Suprapubic skin (tissue), 4 donors: ENCODE measurements around the gene CBX4. TPM values are rescaled to one million over a fixed set of nuclear protein-coding genes. Genes with fewer than 3 reads are reported as not detected.
"Not testable (repeated sequence)": the region's sequence is repeated elsewhere in the genome, so short reads cannot be mapped to it uniquely, and the experiment has no call there.

ENCODE experiments used
- DNase-seq, 2 donors: peaks; one replicate each; pipeline ENCODE4 v3.0.0-alpha.2; 2019; ENCODE audit warnings: low spot score in 2 of 2
- H3K27ac ChIP-seq: fragments of 200-600 bp; sonication (generic); one replicate; pipeline ENCODE4 v1.5.1; 2019
- H3K27me3 ChIP-seq: fragments of 200-600 bp; sonication (generic); one replicate; pipeline ENCODE4 v1.5.1; 2019
- H3K36me3 ChIP-seq: fragments of 200-600 bp; sonication (generic); one replicate; pipeline ENCODE4 v1.5.1; 2019
- H3K4me1 ChIP-seq: fragments of 200-600 bp; sonication (generic); one replicate; pipeline ENCODE4 v1.5.1; 2019
- H3K4me3 ChIP-seq: fragments of 200-600 bp; sonication (generic); one replicate; pipeline ENCODE4 v1.5.1; 2019; ENCODE audit warnings: mild to moderate bottlenecking
- H3K9me3 ChIP-seq: fragments of 200-600 bp; sonication (generic); one replicate; pipeline ENCODE4 v1.5.1; 2019
- CTCF ChIP-seq, 2 donors: fragments of 200-600 bp in 1 of 2; fragments of 450-650 bp in 1 of 2; sonication (generic) in 1 of 2; IDR thresholded peaks; one replicate each; pipeline ENCODE4 v1.5.1; 2016 to 2019; ENCODE audit warnings: antibody characterized with exemption in 2 of 2, mild to moderate bottlenecking in 1 of 2, moderate library complexity in 1 of 2
- EP300 ChIP-seq: sonication (generic); formaldehyde crosslinking; IDR thresholded peaks from one replicate; pipeline ENCODE4 v1.6.1; 2017; ENCODE audit warnings: antibody characterized with exemption
- POLR2A ChIP-seq, 2 donors: fragments of 450-650 bp; IDR thresholded peaks; one replicate each; pipeline ENCODE4 v1.6.1; 2017; ENCODE audit warnings: antibody characterized with exemption in 2 of 2, mild to moderate bottlenecking in 2 of 2, moderate library complexity in 2 of 2
- POLR2AphosphoS5 ChIP-seq, 3 donors: sonication (generic); formaldehyde crosslinking; IDR thresholded peaks; one replicate each; pipeline ENCODE4 v1.6.1; 2017; ENCODE audit warnings: antibody characterized with exemption in 3 of 3
- WGBS: methylation state at CpG from one replicate; pipeline ENCODE4 v1.1.5; 2018; 5-methylcytosine and 5-hydroxymethylcytosine counted together
- total RNA-seq, 4 donors: library from RNA; depleted of rRNA; stranded (reverse); fragments of >200 nt; gene quantifications; one replicate each; pipeline ENCODE4 v1.1.0, GENCODE V29; 2016

The CBX4 gene
- total RNA-seq, 4 donors from 2014 or later: 33.0 to 47.7 (median 38.0) TPM

GRCh38 chr17:79859676-79860615 lies 20.7 kb upstream of the CBX4 start:
- Histone ChIP-seq H3K4me3 (no peak overlapping the region), H3K36me3 (no peaks in the 10 kb centered on the region), H3K27ac (no peak overlapping the region), H3K27me3 (peaks cover 45% of the 10 kb centered on the region), H3K9me3 (no peaks in the 10 kb centered on the region), H3K4me1 (peaks cover 6% of the 10 kb centered on the region)
- TF ChIP-seq CTCF (IDR thresholded peaks at IDR 0.05) (no peak), EP300 (no peak), POLR2AphosphoS5 (IDR thresholded peaks at IDR 0.05) (no peak), POLR2A (IDR thresholded peaks at IDR 0.05) (no peak)
- no peak for DNase-seq
- WGBS: 85% methylated on average over 11 of the region's 38 CpGs

GRCh38 chr17:79857095-79857494 lies 17.9 kb upstream of the CBX4 start:
- Histone ChIP-seq H3K27ac (no peak overlapping the region), H3K27me3 (peaks cover 20% of the 10 kb centered on the region), H3K4me1 (peaks cover 11% of the 10 kb centered on the region), H3K4me3 (no peak overlapping the region), H3K9me3 (no peaks in the 10 kb centered on the region), H3K36me3 (no peaks in the 10 kb centered on the region)
- TF ChIP-seq POLR2AphosphoS5 (IDR thresholded peaks at IDR 0.05): no peak
- no peak for TF ChIP-seq POLR2A (IDR thresholded peaks at IDR 0.05)
- TF ChIP-seq CTCF (IDR thresholded peaks at IDR 0.05): no peak
- TF ChIP-seq EP300: no peak
- no peak for DNase-seq
- 83% methylated on average over 8 of the region's 8 CpGs for WGBS

GRCh38 chr17:79855331-79856124 lies 16.3 kb upstream of the CBX4 start:
- no peaks in the 10 kb centered on the region for H3K36me3 ChIP-seq
- peaks cover 9% of the 10 kb centered on the region for H3K27me3 ChIP-seq
- whole genome bisulfite sequencing: 84% methylated on average over 11 of the region's 21 CpGs
- TF ChIP-seq POLR2AphosphoS5 (IDR thresholded peaks at IDR 0.05) (no peak), EP300 (no peak), CTCF (IDR thresholded peaks at IDR 0.05) (no peak), POLR2A (IDR thresholded peaks at IDR 0.05) (no peak)
- H3K4me3 ChIP-seq: no peak overlapping the region
- DNase-seq: no peak
- H3K9me3 ChIP-seq: no peaks in the 10 kb centered on the region
- H3K4me1 ChIP-seq: peaks cover 17% of the 10 kb centered on the region
- no peak overlapping the region for H3K27ac ChIP-seq

DNA sequence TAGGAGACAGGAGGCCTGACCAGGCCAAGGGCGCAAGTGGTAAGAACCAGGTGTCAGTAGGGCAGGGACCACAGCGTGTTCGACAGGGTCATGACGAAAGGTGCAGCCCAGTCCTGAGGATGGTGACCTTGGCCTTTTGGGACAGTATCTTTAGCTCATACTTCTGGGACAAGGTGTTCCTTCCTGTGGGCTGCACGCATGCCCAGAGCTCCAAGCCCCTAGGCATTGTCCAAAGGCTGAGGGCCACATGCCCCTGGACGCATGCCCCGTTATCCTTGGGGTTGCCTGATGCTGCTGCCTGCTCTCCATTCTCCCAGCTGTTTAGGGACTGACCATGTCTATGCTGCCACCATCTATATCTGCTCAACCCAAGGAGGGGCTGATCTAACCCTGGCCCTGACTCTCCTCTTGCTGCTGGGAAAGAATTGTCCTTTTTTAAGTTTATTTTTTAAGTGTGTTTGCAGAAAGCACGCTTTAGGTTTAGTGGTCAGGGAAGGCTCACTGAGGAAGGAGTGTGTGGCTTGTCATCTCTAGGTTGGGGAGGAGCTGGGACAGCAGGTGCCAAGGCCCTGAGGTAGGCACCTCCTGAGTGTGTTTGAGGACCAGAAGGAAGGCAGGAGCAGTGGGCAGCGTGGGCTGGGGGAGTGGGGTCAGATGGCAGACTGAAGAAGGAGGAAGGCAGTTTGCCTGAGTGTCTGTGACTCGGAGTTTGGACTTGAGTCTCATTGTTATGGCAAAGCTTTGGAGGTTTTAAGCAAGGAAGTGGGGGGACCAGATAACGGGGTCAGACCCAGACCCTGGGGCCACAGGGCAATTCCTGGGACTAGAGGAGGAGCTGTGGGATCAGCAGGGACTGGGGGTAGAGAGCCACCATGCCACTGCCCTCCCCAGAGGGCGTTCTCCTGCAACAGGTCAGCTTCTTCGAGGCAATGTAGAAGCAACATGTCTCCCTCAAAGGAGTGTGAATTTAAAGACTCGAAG lies 15.1 kb upstream of the CBX4 start:
- 82% methylated on average over 14 of the region's 14 CpGs for WGBS
- Histone ChIP-seq H3K9me3 (no peaks in the 10 kb centered on the region), H3K27ac (no peak overlapping the region), H3K36me3 (no peaks in the 10 kb centered on the region), H3K4me3 (no peak overlapping the region), H3K4me1 (peaks cover 17% of the 10 kb centered on the region), H3K27me3 (no peaks in the 10 kb centered on the region)
- TF ChIP-seq POLR2A (IDR thresholded peaks at IDR 0.05) (no peak), POLR2AphosphoS5 (IDR thresholded peaks at IDR 0.05) (no peak), EP300 (no peak), CTCF (IDR thresholded peaks at IDR 0.05) (no peak)
- no peak for DNase-seq

- 77% methylated on average over 10 of the region's 10 CpGs for WGBS
- not testable (repeated sequence) for DNase-seq, H3K27me3 ChIP-seq, H3K27ac ChIP-seq, H3K36me3 ChIP-seq, H3K9me3 ChIP-seq
- H3K4me1 ChIP-seq: peaks cover 17% of the 10 kb centered on the region
- peak overlapping the region; percentile 17 for H3K4me3 ChIP-seq
Measured at GRCh38 chr17:79853168-79853567, 13.9 kb upstream of the CBX4 start.
